Smooth muscle cell (in vitro differentiated cells): ENCODE data around the gene DDAH2. TPM values are rescaled to one million over a fixed set of nuclear protein-coding genes. Genes with fewer than 3 reads are reported as not detected.

ENCODE experiments used
- DNase-seq: peaks from one replicate; lab custom pipeline; 2025; ENCODE audit not compliant: unreplicated experiment; lab: John Stamatoyannopoulos, UW
- H2AFZ ChIP-seq: fragments of 200-600 bp; sonication (generic); 2 replicates; pipeline ENCODE4 v1.6.0; 2016; ENCODE audit warnings: antibody characterized with exemption, low read depth, mild to moderate bottlenecking
- H3F3A ChIP-seq: fragments of 200-600 bp; sonication (generic); 2 replicates; pipeline ENCODE4 v1.6.0; 2017; ENCODE audit warnings: antibody characterized with exemption, low read depth
- H3K27ac ChIP-seq: fragments of 200-600 bp; sonication (generic); 2 replicates; pipeline ENCODE4 v1.5.1; 2016; ENCODE audit warnings: low read depth, mild to moderate bottlenecking
- H3K27me3 ChIP-seq: fragments of 200-600 bp; sonication (generic); 2 replicates; pipeline ENCODE4 v1.6.1; 2016; ENCODE audit warnings: low read depth, mild to moderate bottlenecking
- H3K36me3 ChIP-seq: fragments of 200-600 bp; sonication (generic); 2 replicates; pipeline ENCODE4 v1.5.1; 2016; ENCODE audit warnings: low read depth
- H3K4me1 ChIP-seq: fragments of 200-600 bp; sonication (generic); 2 replicates; pipeline ENCODE4 v1.5.1; 2016; ENCODE audit warnings: low read depth
- H3K4me2 ChIP-seq: fragments of 200-600 bp; sonication (generic); 2 replicates; pipeline ENCODE4 v1.6.0; 2016; ENCODE audit warnings: mild to moderate bottlenecking
- H3K4me3 ChIP-seq: fragments of 200-600 bp; sonication (generic); 2 replicates; pipeline ENCODE4 v1.5.1; 2016; ENCODE audit warnings: mild to moderate bottlenecking
- H3K79me2 ChIP-seq: fragments of 200-600 bp; sonication (generic); 2 replicates; pipeline ENCODE4 v1.6.0; 2016; ENCODE audit warnings: low read depth, mild to moderate bottlenecking
- H3K9ac ChIP-seq: fragments of 200-600 bp; sonication (generic); 2 replicates; pipeline ENCODE4 v1.6.0; 2016; ENCODE audit warnings: low read depth
- H3K9me3 ChIP-seq: fragments of 200-600 bp; sonication (generic); replicated peaks from 2 replicates; pipeline ENCODE4 v1.5.1; 2016; ENCODE audit warnings: low read depth
- H4K20me1 ChIP-seq: fragments of 200-600 bp; sonication (generic); 2 replicates; pipeline ENCODE4 v1.6.0; 2016; ENCODE audit warnings: low read depth
- WGBS: methylation state at CpG from one replicate; pipeline ENCODE4 v1.1.7; 2016; ENCODE audit warnings: low lambda C conversion rate; 5-methylcytosine and 5-hydroxymethylcytosine counted together
- polyA plus RNA-seq: library from polyadenylated mRNA; unstranded; fragments of >200 nt; fragmentation: Nextera tagmentation; extraction: Ambion mirVana; gene quantifications from 2 replicates; pipeline ENCODE4 v1.2.1, GENCODE V29; 2016
- total RNA-seq: library from RNA; depleted of rRNA; stranded (reverse); fragments of >200 nt; gene quantifications from 2 replicates; pipeline ENCODE4 v1.2.3, GENCODE V29; 2014
- TF ChIP-seq, protein P1 (sequence below): fragments of 200-600 bp; sonication (generic); IDR thresholded peaks from 2 replicates; pipeline ENCODE4 v1.5.1; 2017; ENCODE audit warnings: borderline replicate concordance, mild to moderate bottlenecking, antibody characterized with exemption; ENCODE audit not compliant: insufficient read depth, poor library complexity, severe bottlenecking

DDAH2 gene
- total and polyA plus RNA-seq, 2 experiments from 2014 or later: 104 to 134 TPM

DNA sequence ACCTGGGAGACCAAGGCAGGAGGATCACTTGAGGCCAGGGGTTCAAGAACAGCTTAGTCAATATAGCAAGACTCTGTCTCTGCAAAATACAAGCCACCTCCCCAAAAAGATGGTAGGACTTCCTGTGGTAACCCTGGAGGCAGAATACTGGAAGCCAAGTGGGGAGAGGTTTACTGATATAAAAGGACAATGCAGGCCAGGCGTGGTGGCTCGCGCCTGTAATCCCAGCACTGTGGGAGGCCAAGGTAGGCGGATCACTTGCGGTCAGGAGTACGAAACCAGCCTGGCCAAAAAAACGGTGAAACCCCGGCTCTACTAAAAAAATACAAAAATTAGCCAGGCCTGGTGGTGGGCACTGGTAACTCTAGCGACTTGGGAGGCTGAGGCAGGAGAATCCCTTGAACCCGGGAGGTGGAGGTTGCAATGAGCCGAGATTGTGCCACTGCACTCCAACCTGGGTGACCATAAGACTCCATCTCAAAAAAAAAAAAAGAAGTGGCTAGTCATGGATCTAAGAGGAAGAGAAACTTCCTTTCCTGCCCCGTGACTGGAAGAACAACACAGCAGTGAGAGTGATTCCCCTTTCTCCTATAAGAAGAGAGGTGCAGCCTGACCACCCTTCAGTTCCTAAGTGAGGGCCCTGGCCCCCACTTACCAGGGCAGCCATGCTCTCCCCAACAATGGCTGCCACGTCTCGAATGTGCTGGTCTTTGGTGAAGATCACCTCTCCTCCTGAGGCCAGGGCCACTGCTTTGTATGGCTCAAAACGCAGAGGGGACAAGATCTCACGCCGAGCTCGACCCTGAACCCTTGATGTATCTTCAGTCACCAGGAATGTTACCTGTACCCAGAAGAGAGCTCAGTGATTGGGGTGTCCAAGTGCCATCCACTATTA, 39.5 kb upstream of the DDAH2 start:
- Histone ChIP-seq H4K20me1 (no peaks in the 10 kb centered on the region), H3K4me2 (no peak overlapping the region), H3K27ac (no peak overlapping the region), H3K79me2 (no peaks in the 10 kb centered on the region), H3F3A (no peaks in the 10 kb centered on the region), H3K27me3 (no peaks in the 10 kb centered on the region), H3K4me3 (no peak overlapping the region), H3K4me1 (peaks cover 4% of the 10 kb centered on the region), H2AFZ (no peak overlapping the region), H3K36me3 (no peaks in the 10 kb centered on the region), H3K9me3 (no peaks in the 10 kb centered on the region), H3K9ac (no peak overlapping the region)
- DNase-seq: no peak
- WGBS: 93% methylated on average over 18 of the region's 18 CpGs
- TF ChIP-seq, protein P1, sequence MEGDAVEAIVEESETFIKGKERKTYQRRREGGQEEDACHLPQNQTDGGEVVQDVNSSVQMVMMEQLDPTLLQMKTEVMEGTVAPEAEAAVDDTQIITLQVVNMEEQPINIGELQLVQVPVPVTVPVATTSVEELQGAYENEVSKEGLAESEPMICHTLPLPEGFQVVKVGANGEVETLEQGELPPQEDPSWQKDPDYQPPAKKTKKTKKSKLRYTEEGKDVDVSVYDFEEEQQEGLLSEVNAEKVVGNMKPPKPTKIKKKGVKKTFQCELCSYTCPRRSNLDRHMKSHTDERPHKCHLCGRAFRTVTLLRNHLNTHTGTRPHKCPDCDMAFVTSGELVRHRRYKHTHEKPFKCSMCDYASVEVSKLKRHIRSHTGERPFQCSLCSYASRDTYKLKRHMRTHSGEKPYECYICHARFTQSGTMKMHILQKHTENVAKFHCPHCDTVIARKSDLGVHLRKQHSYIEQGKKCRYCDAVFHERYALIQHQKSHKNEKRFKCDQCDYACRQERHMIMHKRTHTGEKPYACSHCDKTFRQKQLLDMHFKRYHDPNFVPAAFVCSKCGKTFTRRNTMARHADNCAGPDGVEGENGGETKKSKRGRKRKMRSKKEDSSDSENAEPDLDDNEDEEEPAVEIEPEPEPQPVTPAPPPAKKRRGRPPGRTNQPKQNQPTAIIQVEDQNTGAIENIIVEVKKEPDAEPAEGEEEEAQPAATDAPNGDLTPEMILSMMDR: no peak

DNA sequence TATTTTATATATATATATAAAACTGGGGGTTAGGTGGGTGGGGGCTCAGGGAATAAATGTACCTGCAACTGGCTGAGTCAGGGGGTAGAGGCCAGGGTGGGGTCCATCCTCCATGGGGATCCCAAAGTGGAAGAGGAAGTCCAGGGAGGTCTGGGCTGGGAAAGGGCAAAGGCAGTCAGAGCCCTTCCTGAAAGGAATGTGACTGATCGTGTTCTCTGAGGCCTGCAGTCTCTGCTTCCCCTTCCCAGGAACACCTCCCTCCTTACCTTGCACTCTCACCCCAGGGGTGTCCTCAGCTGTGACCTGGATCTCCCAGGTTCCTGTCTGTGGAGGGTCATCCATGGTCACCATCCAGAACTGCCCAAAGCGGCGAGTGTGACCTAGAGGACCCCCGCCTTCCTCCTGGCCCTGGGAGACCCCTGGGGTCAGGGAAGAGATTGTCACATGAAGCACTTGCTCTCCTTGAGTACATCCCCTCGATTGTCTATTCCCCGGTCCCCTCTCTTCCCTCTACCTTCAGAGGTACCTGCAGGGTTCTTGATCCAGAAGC, 38.1 kb upstream of the DDAH2 start:
- H3K79me2 ChIP-seq: no peaks in the 10 kb centered on the region
- 83% methylated on average over 6 of the region's 6 CpGs for WGBS
- no peak for DNase-seq
- TF ChIP-seq, protein P1: no peak
- H3K36me3 ChIP-seq: no peaks in the 10 kb centered on the region
- no peaks in the 10 kb centered on the region for H3F3A ChIP-seq
- H3K4me1 ChIP-seq: peaks cover 13% of the 10 kb centered on the region
- no peak overlapping the region for H3K9ac ChIP-seq
- no peak overlapping the region for H3K27ac ChIP-seq
- no peak overlapping the region for H3K4me2 ChIP-seq
- H3K27me3 ChIP-seq: no peaks in the 10 kb centered on the region
- no peaks in the 10 kb centered on the region for H3K9me3 ChIP-seq
- H3K4me3 ChIP-seq: no peak overlapping the region
- no peaks in the 10 kb centered on the region for H4K20me1 ChIP-seq
- H2AFZ ChIP-seq: no peak overlapping the region

DNA sequence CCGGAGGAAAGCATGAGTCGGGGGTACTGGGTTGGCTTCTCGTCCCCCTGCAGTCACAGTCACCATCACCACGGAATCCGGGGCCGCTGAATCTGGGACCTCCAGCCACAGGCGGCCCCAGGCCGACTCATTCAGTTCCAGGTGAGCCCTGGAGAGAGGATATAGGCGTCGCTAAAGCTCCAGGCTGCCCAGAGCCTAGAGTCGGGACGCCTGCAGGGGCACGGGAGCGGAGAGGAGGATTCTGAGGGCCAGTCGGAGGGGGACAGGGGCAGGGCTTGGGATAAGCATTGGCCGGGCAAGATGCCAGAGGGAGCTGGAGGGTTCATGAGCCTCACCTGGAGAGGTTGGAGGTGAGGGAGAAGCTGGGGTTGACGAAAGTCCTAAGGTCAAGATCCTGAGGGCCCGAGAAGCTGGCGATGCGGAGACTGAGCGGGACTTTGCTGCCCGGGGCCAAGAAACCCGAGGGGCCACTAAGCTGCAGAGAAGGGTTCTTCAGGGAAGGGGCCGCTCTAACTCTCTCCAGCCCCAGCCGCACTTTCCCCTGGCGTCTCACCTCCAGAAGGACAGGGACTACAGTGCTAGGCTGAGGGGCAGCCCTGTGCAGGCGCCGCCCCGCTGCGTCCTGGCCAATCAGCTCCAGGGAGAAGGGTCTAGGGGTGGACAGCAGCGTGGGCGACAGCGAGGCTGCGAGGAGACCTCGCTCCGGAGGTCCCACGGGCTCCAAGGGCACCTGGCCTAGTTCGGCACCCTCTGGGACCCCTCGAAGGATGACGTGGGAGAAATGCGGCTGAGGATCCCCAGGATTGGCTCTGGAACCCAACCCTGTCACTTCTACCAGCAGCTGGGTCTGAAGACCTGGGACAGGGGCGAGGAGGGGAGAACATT, 37.1 kb upstream of the DDAH2 start:
- no peak overlapping the region for H3K27ac ChIP-seq
- H3K9ac ChIP-seq: no peak overlapping the region
- TF ChIP-seq, protein P1: no peak
- no peaks in the 10 kb centered on the region for H3K9me3 ChIP-seq
- H3K4me1 ChIP-seq: peaks cover 13% of the 10 kb centered on the region
- no peak overlapping the region for H2AFZ ChIP-seq
- peak overlapping the region; percentile 71 for H3K4me2 ChIP-seq
- H4K20me1 ChIP-seq: no peaks in the 10 kb centered on the region
- no peaks in the 10 kb centered on the region for H3K36me3 ChIP-seq
- no peak for DNase-seq
- H3F3A ChIP-seq: no peaks in the 10 kb centered on the region
- H3K79me2 ChIP-seq: no peaks in the 10 kb centered on the region
- H3K27me3 ChIP-seq: no peaks in the 10 kb centered on the region
- H3K4me3 ChIP-seq: no peak overlapping the region
- 74% methylated on average over 38 of the region's 42 CpGs for WGBS
